ENCODE results near the gene TEX264.

- TF ChIP-seq, protein P1, sequence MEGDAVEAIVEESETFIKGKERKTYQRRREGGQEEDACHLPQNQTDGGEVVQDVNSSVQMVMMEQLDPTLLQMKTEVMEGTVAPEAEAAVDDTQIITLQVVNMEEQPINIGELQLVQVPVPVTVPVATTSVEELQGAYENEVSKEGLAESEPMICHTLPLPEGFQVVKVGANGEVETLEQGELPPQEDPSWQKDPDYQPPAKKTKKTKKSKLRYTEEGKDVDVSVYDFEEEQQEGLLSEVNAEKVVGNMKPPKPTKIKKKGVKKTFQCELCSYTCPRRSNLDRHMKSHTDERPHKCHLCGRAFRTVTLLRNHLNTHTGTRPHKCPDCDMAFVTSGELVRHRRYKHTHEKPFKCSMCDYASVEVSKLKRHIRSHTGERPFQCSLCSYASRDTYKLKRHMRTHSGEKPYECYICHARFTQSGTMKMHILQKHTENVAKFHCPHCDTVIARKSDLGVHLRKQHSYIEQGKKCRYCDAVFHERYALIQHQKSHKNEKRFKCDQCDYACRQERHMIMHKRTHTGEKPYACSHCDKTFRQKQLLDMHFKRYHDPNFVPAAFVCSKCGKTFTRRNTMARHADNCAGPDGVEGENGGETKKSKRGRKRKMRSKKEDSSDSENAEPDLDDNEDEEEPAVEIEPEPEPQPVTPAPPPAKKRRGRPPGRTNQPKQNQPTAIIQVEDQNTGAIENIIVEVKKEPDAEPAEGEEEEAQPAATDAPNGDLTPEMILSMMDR (conservative IDR thresholded peaks at IDR 0.05 in 1 of 2, IDR thresholded peaks at IDR 0.05 in 1 of 2; ENCODE audit: low read depth in 1 of 2, low read length in 2 of 2) = no peak
- TF ChIP-seq EZH2 (IDR thresholded peaks at IDR 0.05; ENCODE audit: low read length, missing control alignments) = no peak
These were observed 25.9 kb downstream of the TEX264 start for GRCh38 chr3:51696954-51697353.

Data from fibroblast of lung (primary cell).